K562 (cell line): ENCODE measurements around the gene SLC34A1. TPM values are rescaled to one million over a fixed set of nuclear protein-coding genes. Genes with fewer than 3 reads are reported as not detected.

Experiments used
- ATAC-seq: fragments of 200-7000 bp; cut with Tn5 transposase; 3 replicates; pipeline ENCODE4 v1.9.1; 2020; ENCODE audit warnings: moderate library complexity
- BruUV-seq: library from RNA; stranded (reverse); fragments of 400-500 nt; replicated peaks from 2 replicates; lab custom pipeline; 2021; lab: Mats Ljungman, UMichigan
- CTCF ChIA-PET: fragments of 300-600 bp; formaldehyde crosslinking; extraction: SDS; loops from one replicate; lab custom pipeline; 2021; ENCODE audit warnings: low intra/inter-chr PET ratio; lab: Yijun Ruan, JAX
- POLR2A ChIA-PET: fragments of 300-600, 350-650 bp; sonication (Branson Sonifier 250); formaldehyde crosslinking; extraction: SDS; loops from one replicate; lab custom pipeline; 2021; ENCODE audit warnings: antibody characterized with exemption, inconsistent platforms; lab: Yijun Ruan, JAX
- DNase-seq, 4 experiments: peaks; one replicate each; pipeline versions ENCODE4 v3.0.0 to v3.0.0-alpha.2; 2011 to 2018; ENCODE audit warnings: low spot score in 3 of 4, mixed read lengths in 3 of 4; ENCODE audit errors: extremely low read depth in 1 of 4
- FAIRE-seq: peaks from 2 replicates; lab custom pipeline; 2011; peaks lifted over from hg19 to GRCh38; lab: Jason Lieb, UNC
- H2AFZ ChIP-seq: 2 replicates; pipeline ENCODE4 v1.6.0; 2011; ENCODE audit warnings: low read depth, low read length, control low read depth, inconsistent platforms
- H3K27ac ChIP-seq: fragments of 200-600 bp; 3 replicates; pipeline ENCODE4 v1.8.0; 2011; ENCODE audit warnings: low read depth, mild to moderate bottlenecking, control low read depth, inconsistent platforms, low read length, moderate library complexity, mixed read lengths; ENCODE audit errors: extremely low read depth
- H3K27me3 ChIP-seq, 2 experiments: fragments of 300-600 bp in 1 of 2; 2 replicates in 1 of 2; 3 replicates in 1 of 2; pipeline versions ENCODE4 v1.6.0 to v1.8.0; 2011; ENCODE audit warnings: inconsistent platforms in 2 of 2, low read length in 2 of 2, mild to moderate bottlenecking in 1 of 2, mixed read lengths in 1 of 2, moderate library complexity in 1 of 2; ENCODE audit not compliant: control insufficient read depth in 2 of 2, insufficient read depth in 2 of 2
- H3K36me3 ChIP-seq: fragments of 300-600 bp; 3 replicates; pipeline ENCODE4 v1.8.0; 2011; ENCODE audit warnings: mild to moderate bottlenecking, low read length, inconsistent platforms; ENCODE audit not compliant: control insufficient read depth, insufficient read depth
- H3K4me1 ChIP-seq, 2 experiments: fragments of 200-600 bp in 1 of 2; replicated peaks in 1 of 2; 2 replicates in 1 of 2; 3 replicates in 1 of 2; pipeline versions ENCODE4 v1.5.1 to v1.8.0; 2011; ENCODE audit warnings: inconsistent platforms in 2 of 2, low read length in 2 of 2, mild to moderate bottlenecking in 1 of 2, mixed read lengths in 1 of 2, moderate library complexity in 1 of 2; ENCODE audit not compliant: control insufficient read depth in 2 of 2, insufficient read depth in 2 of 2
- H3K4me2 ChIP-seq: 2 replicates; pipeline ENCODE4 v1.6.1; 2011; ENCODE audit warnings: low read length, control low read depth, inconsistent platforms, mixed read lengths; ENCODE audit not compliant: insufficient read depth
- H3K4me3 ChIP-seq: fragments of 200-600 bp; sonication (generic), shearing (Covaris generic); 2 replicates; pipeline ENCODE4 v1.5.1; 2016; ENCODE audit warnings: control low read depth, inconsistent platforms
- H3K79me2 ChIP-seq: fragments of 200-600 bp; 3 replicates; pipeline ENCODE4 v1.8.0; 2011; ENCODE audit warnings: low read length, inconsistent platforms; ENCODE audit not compliant: control insufficient read depth, insufficient read depth
- H3K9ac ChIP-seq, 2 experiments: 2 replicates each; pipeline versions ENCODE4 v1.6.0 to v1.6.1; 2011; ENCODE audit warnings: low read depth in 2 of 2, low read length in 2 of 2, control low read depth in 1 of 2, inconsistent platforms in 1 of 2, mild to moderate bottlenecking in 1 of 2, mixed read lengths in 1 of 2; ENCODE audit not compliant: insufficient read depth in 1 of 2
- H3K9me1 ChIP-seq: one replicate; pipeline ENCODE4 v1.6.0; 2011; ENCODE audit warnings: inconsistent platforms, mild to moderate bottlenecking, low read length, moderate library complexity; ENCODE audit not compliant: control insufficient read depth, insufficient read depth
- H3K9me3 ChIP-seq: replicated peaks from 2 replicates; pipeline ENCODE4 v1.5.1; 2011; ENCODE audit warnings: low read depth, low read length, inconsistent platforms; ENCODE audit not compliant: control insufficient read depth, insufficient read depth
- H4K20me1 ChIP-seq: replicated peaks from 2 replicates; pipeline ENCODE4 v1.6.1; 2011; ENCODE audit warnings: low read length, inconsistent platforms, mixed read lengths; ENCODE audit not compliant: control insufficient read depth, insufficient read depth
- BCLAF1 ChIP-seq, 2 experiments: fragments of 450-650 bp in 1 of 2; IDR thresholded peaks; 2 replicates each; pipeline ENCODE4 v1.6.1; 2011 to 2017; ENCODE audit warnings: low read depth in 2 of 2, antibody characterized with exemption in 1 of 2, borderline replicate concordance in 1 of 2, low read length in 1 of 2, mild to moderate bottlenecking in 1 of 2, mixed read lengths in 1 of 2; ENCODE audit not compliant: control insufficient read depth in 1 of 2
- CTCF ChIP-seq, 3 experiments: IDR thresholded peaks in 2 of 3; conservative IDR thresholded peaks in 1 of 3; 2 replicates each; pipeline ENCODE4 v1.5.1; 2011 to 2012; ENCODE audit warnings: low read length in 3 of 3, mild to moderate bottlenecking in 3 of 3, control low read depth in 2 of 3, improper control_type of control experiment in 1 of 3, inconsistent platforms in 1 of 3, low read depth in 1 of 3, mixed read lengths in 1 of 3, moderate library complexity in 1 of 3; ENCODE audit not compliant: insufficient read depth in 2 of 3
- FUS ChIP-seq: fragments of 200-400 bp; formaldehyde crosslinking; optimal IDR thresholded peaks from 2 replicates; pipeline ENCODE3; 2017; ENCODE audit warnings: low read depth, low read length
- HNRNPLL ChIP-seq: fragments of 200-400 bp; formaldehyde crosslinking; IDR thresholded peaks from 2 replicates; pipeline ENCODE4 v1.6.1; 2017; ENCODE audit warnings: low read length, low read depth, mild to moderate bottlenecking; ENCODE audit not compliant: poor library complexity, severe bottlenecking
- RAD21 ChIP-seq, 2 experiments: fragments of 250-450 bp in 1 of 2; fragments of 450-650 bp in 1 of 2; sonication (Bioruptor Pico) in 1 of 2; formaldehyde crosslinking in 1 of 2; IDR thresholded peaks in 1 of 2; conservative IDR thresholded peaks in 1 of 2; 2 replicates each; pipeline versions ENCODE4 v1.4.0 to v1.8.0; 2020 to 2022; ENCODE audit warnings: mild to moderate bottlenecking in 2 of 2, moderate library complexity in 1 of 2
- SNAPC5 ChIP-seq: fragments of 250-450 bp; sonication (Bioruptor Pico); IDR thresholded peaks from 2 replicates; pipeline ENCODE4 v1.8.0; 2021; ENCODE audit warnings: moderate library complexity, mild to moderate bottlenecking, inconsistent platforms
- TCFL5 ChIP-seq: fragments of 250-450 bp; sonication (Bioruptor Pico); conservative IDR thresholded peaks from 2 replicates; pipeline ENCODE4 v1.6.1; 2021; ENCODE audit warnings: mild to moderate bottlenecking, moderate library complexity, matching md5 sums
- TGIF2 ChIP-seq: sonication (generic); formaldehyde crosslinking; IDR thresholded peaks from 2 replicates; pipeline ENCODE4 v1.8.1; 2022; ENCODE audit warnings: mild to moderate bottlenecking, missing genetic modification reagents, moderate library complexity
- ZBTB11 ChIP-seq, 3 experiments: fragments of 200-800 bp in 1 of 3; fragments of 250-450 bp in 1 of 3; fragments of 450-650 bp in 1 of 3; sonication (Bioruptor Pico) in 1 of 3; sonication (Bioruptor generic) in 1 of 3; formaldehyde crosslinking in 1 of 3; IDR thresholded peaks; 2 replicates each; pipeline versions ENCODE4 v1.6.1 to v1.8.0; 2016 to 2022; ENCODE audit warnings: mild to moderate bottlenecking in 2 of 3, missing genetic modification characterization in 2 of 3, missing compliant biosample characterization in 1 of 3, moderate library complexity in 1 of 3
- WGBS: fragments of 100-300 bp; shearing (Covaris generic); methylation state at CpG from one replicate; pipeline ENCODE4 v1.1.6; 2016; ENCODE audit warnings: low coverage, mixed read lengths; ENCODE audit not compliant: insufficient coverage; ENCODE audit errors: missing lambda C conversion rate; 5-methylcytosine and 5-hydroxymethylcytosine counted together
- in situ Hi-C: fragments of 300-500 bp; cut with MboI; formaldehyde crosslinking; loops from 4 replicates; pipeline ENCODE4 v1.15.0; 2018; ENCODE audit warnings: inconsistent platforms, mixed read lengths
- intact Hi-C: fragments of 100-400 bp; cut with micrococcal nuclease; formaldehyde crosslinking; loops from 2 replicates; pipeline ENCODE4 v1.14.2; 2022
- polyA plus RNA-seq, 8 experiments: library from polyadenylated mRNA; depleted of rRNA in 4 of 8; stranded (reverse) in 5 of 8; unstranded in 3 of 8; fragments of >200 nt; fragmentation: Nextera tagmentation in 2 of 8; fragmentation: Illumina TruSeq in 1 of 8; extraction: Ambion mirVana in 2 of 8; extraction: Trizol in 1 of 8; gene quantifications; 2 replicates each; pipeline versions ENCODE4 v1.2.1 to v1.2.3, GENCODE V29; 2011 to 2014; ENCODE audit warnings: inconsistent platforms in 1 of 8, missing spikeins in 1 of 8
- total RNA-seq, 7 experiments: library from RNA; depleted of rRNA in 6 of 7; stranded (reverse); fragments of >200 nt in 6 of 7; fragmentation: Illumina TruSeq in 2 of 7; extraction: Trizol in 2 of 7; gene quantifications; 2 replicates each; pipeline versions ENCODE4 v1.2.1 to v1.2.3, GENCODE V29; 2011 to 2021; ENCODE audit warnings: low replicate concordance in 1 of 7

Gene SLC34A1
- total and polyA plus RNA-seq, 9 of the 15 experiments (the other 6 are each of a cell fraction or from before 2014, with no cell fraction given): not detected

- H3K79me2 ChIP-seq: peaks cover 24% of the 10 kb centered on the region
- peak overlapping the region; percentile 57 for H3K4me3 ChIP-seq
- peaks cover 69 to 92% of the 10 kb centered on the region in 2 experiments for H3K4me1 ChIP-seq
- intact Hi-C loops: loop anchor here (10.0 kb wide), 1 partner anchor 253 kb away; no protein-coding TSS in a partner anchor
- WGBS: 1% methylated on average over 40 of the region's 46 CpGs
- peak overlapping the region; percentile 94 for H3K27ac ChIP-seq
- ChIA-PET POLR2A (interaction anchor here (0.6 to 2.5 kb wide), 14 partner anchors 8 to 142 kb away, joined by 3 to 18 read pairs (median 3); partner anchors contain the start of genes LMAN2 and PDLIM7), CTCF (interaction anchor here (2.0 kb wide), 1 partner anchor 49 kb away, joined by 6 read pairs; no protein-coding TSS in a partner anchor)
- TSS peak; percentile 44 for BruUV-seq
- no peak for FAIRE-seq
- peak overlapping the region; percentile 93 for H2AFZ ChIP-seq
- in situ Hi-C loops: no loop called here
- peaks cover 4% of the 10 kb centered on the region for H3K9me1 ChIP-seq
- H3K36me3 ChIP-seq: peaks cover 37% of the 10 kb centered on the region; the same call in 2 of the 3 replicates
- H4K20me1 ChIP-seq: no peaks in the 10 kb centered on the region
- ATAC-seq: peak; percentile 37
- H3K27me3 ChIP-seq: no peaks in the 10 kb centered on the region
- no peak for DNase-seq
- H3K9me3 ChIP-seq: no peaks in the 10 kb centered on the region
- peak overlapping the region; percentile 73 to 95 for H3K9ac ChIP-seq
- peak overlapping the region; percentile 89 for H3K4me2 ChIP-seq
- TF ChIP-seq CTCF (IDR thresholded peaks at IDR 0.05 in 2 of 3, conservative IDR thresholded peaks at IDR 0.05 in 1 of 3; ENCODE audit: insufficient read depth in 2 of 3, low read depth in 1 of 3, low read length in 3 of 3): peak; percentile 34 to 58 (median 37); a peak in 4 of 6 replicates
- TF ChIP-seq FUS: no peak
- TF ChIP-seq SNAPC5 (CRISPR knock-in tag): no peak
- no peak for TF ChIP-seq BCLAF1 (IDR thresholded peaks at IDR 0.05; ENCODE audit: borderline replicate concordance in 1 of 2, control insufficient read depth in 1 of 2, low read depth in 2 of 2, low read length in 1 of 2)
- 0 out of 2 replicates have a peak, but pooled peaks have one; percentile 26 for TF ChIP-seq TGIF2 (CRISPR knock-in tag)
- peak in 1 of 2 experiments; percentile 44; a peak in 2 of 4 replicates for TF ChIP-seq RAD21 (CRISPR knock-in tag; conservative IDR thresholded peaks at IDR 0.05 in 1 of 2, IDR thresholded peaks at IDR 0.05 in 1 of 2)
- peak in 1 of 3 experiments; percentile 48; a peak in 1 of 6 replicates for TF ChIP-seq ZBTB11 (CRISPR knock-in tag; IDR thresholded peaks at IDR 0.05)
- TF ChIP-seq TCFL5: no peak
- peak; percentile 6 for TF ChIP-seq HNRNPLL
Measured at GRCh38 chr5:177367323-177367848, 16.8 kb upstream of the SLC34A1 start.
